GF-D8 (cell line): ENCODE measurements around the gene KRTAP13-2.

Experiments used
- DNase-seq: peaks from one replicate; lab custom pipeline; 2025; lab: John Stamatoyannopoulos, UW

The KRTAP13-2 gene

GRCh38 chr21:30372139-30372770 lies at the start of gene KRTAP13-2:
Gene KRTAP13-2 (minus strand): TSS chr21:30372271. CDS start chr21:30372213, 58 bp downstream.
- no peak for DNase-seq

DNA sequence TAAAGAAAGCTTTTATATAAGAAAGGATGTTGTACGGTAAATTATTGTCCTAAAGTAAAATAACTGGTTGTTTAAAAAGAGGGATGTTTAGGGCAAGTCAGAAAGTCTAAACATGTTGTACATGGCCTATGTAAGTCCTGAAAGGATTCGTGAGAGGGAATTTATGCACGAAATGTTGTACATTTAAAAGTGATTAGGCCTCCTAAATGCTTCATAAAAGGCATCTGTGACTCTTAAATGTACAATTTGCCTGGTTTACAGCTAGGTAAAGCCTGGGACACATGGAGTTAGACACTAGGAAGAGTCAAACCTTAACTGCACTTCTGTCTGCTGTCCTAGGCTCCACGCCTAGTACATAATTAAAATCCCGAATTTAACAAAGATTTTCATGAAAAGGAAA lies 43.9 kb upstream of the KRTAP13-2 start:
- no peak for DNase-seq

GRCh38 chr21:30408782-30409494 lies 36.9 kb upstream of the KRTAP13-2 start:
- DNase-seq, result peak; percentile 11

- DNase-seq, result no peak
These were observed 23.7 kb upstream of the KRTAP13-2 start, which contains the start of gene KRTAP13-1 for GRCh38 chr21:30395731-30396130. Gene KRTAP13-1 (plus strand): TSS chr21:30396031. CDS start chr21:30396087, 56 bp downstream.

GRCh38 chr21:30391492-30392025 lies 19.5 kb upstream of the KRTAP13-2 start:
- DNase-seq, result no peak

- no peak for DNase-seq
These were observed 10.1 kb upstream of the KRTAP13-2 start for GRCh38 chr21:30382201-30382600.

GRCh38 chr21:30355906-30356305 lies 16.2 kb downstream of the KRTAP13-2 start:
- no peak for DNase-seq

GRCh38 chr21:30354308-30355005 lies 17.6 kb downstream of the KRTAP13-2 start:
- DNase-seq, result no peak

GRCh38 chr21:30351534-30351933 lies 20.5 kb downstream of the KRTAP13-2 start:
- no peak for DNase-seq

DNA sequence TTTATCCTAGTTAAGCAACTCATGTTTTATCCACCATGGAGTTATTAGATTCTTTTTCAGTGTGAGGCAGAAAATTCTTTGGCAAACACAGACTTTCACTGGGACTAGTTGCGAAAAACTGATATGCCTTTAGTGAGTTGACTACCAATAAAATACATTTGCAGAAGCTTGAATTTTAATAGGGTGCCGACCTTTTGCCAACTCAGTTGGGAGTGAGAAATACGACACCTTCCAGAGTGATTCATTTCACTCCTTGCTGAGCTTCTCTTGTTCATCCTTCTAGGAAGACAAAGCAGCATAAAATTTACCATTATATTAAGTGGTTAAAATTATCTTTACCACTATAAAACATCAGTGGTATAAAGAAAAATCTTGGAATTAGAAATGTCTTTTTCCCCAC lies 22.5 kb downstream of the KRTAP13-2 start:
- DNase-seq, result no peak

DNA sequence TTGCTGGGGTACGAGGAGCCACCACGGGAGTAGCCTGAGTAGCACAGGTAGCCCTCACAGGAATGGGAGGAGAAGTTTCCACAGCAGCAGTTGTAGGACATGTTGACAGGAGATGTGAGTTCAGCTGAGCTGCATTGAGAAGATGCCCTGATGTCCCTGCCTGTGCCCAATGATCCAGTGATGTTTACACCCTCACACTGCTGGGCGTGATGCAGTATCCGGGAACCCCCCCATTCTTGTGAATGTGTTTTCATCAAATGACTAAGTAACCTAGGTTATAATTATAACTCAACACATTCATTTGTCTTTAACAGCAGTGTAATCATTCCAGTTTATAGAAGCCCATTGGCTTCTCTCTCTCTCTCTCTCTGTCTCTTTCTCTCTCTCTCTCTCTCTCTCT lies 23.6 kb downstream of the KRTAP13-2 start, which contains the start of gene KRTAP23-1:
Gene KRTAP23-1 (minus strand): TSS at position 101 of the 400 bp plus-strand sequence. CDS start 0 bp downstream, at position 101.
- DNase-seq, result no peak

GRCh38 chr21:30345014-30345413 lies 27.1 kb downstream of the KRTAP13-2 start:
- DNase-seq, result no peak

GRCh38 chr21:30340714-30341573 lies 31.1 kb downstream of the KRTAP13-2 start:
- DNase-seq, result no peak

DNA sequence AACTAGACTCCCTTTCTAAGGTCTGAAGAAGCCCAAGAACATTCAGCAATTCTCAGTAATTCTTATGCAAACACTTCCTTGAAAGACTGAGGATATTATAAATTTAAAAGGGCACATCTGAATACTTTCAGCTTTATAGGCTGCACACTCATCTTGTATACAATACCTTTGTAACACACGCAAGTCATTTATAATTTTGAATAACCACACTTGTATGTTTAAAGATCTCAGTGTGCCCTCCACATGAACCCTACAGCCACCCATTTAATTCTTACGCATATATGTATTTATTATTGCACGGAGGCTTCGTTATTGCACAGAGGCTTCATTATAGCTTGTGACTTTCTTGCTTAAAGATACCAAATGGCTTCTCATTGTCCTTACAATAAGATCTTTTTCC lies 33.4 kb downstream of the KRTAP13-2 start:
- no peak for DNase-seq

GRCh38 chr21:30337772-30338171 lies 34.3 kb downstream of the KRTAP13-2 start:
- no peak for DNase-seq

GRCh38 chr21:30337276-30337744 lies 34.8 kb downstream of the KRTAP13-2 start, which contains the start of gene KRTAP27-1:
Gene KRTAP27-1 (minus strand): TSS chr21:30337694. CDS start chr21:30337668, 26 bp downstream.
- DNase-seq, result no peak

DNA sequence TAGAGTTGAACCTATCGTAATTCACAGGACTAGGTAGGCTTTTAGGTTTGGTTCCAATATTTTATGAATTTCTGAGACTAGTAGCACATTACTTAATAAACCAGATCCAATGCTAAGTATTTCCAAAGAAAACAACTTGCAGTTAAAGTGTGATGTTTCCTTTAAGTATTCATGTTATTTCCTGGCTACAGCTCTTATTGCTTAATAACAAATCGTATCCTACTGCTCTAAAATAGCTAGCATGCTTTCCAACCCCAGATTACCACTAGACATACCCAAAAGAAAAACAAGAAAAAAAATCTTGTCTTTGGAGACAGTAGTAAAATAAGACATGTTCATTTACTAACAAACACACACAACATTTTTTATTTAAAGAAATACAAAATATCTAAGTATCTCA lies 35.5 kb downstream of the KRTAP13-2 start:
- no peak for DNase-seq

GRCh38 chr21:30333736-30334135 lies 38.3 kb downstream of the KRTAP13-2 start:
- no peak for DNase-seq

DNA sequence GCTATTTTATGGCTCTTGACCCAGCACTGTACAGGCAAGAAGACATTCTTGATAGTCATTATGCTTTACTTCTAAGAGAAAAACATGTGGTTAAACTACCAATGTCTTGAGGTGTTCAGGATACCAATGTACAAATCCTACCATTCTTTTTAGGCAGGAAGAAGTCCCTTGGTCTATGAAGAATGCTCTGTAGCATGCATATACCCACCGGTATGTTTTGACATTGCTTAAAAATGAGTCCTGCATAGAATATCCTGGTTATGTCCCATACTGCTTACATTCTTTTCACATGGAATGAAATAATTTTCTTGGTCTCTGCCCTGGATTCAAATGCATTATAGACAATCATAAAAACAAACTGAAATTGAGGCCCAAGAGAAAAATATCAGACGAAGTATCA lies 39.4 kb downstream of the KRTAP13-2 start:
- DNase-seq, result no peak

DNA sequence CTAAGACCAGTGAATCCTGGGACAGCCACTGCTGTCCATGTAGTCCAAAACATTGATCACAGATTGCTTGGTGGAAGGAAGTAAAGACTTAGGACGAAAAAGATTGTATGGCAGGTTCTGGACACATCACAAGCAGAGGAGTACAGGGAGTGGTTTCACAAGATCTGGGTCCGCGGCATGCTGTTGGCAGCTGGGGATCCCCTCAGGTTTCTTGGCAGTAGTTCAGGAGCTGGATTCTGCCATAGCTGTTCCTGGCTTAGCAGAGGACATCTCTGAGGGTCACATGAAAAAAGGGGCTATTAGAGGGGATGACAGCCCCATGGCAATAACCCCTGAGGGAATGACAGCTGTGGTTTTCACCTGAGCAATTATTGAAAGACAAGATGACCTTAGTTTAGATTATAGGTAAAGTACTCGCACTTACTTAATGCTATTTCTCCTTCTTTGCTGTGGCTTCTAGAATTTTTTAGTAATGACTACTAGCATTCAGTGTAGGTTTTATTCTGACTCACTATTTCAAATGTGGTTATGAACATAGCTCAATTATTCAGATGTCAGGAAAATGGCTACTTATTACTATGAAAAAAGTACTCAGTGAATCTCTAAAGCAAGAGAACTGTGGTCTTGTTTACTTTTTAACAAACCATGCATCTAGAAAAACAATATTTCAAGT lies 42.7 kb downstream of the KRTAP13-2 start:
- DNase-seq, result no peak

GRCh38 chr21:30326390-30326789 lies 45.7 kb downstream of the KRTAP13-2 start:
- DNase-seq, result no peak
